Fibroblast of the aortic adventitia (primary cell): ENCODE measurements around the gene GZF1. TPM values are rescaled to one million over a fixed set of nuclear protein-coding genes. Genes with fewer than 3 reads are reported as not detected.
A peak's percentile ranks its signal among the peaks of the same experiment; 100 is the strongest.

Experiments used
- DNase-seq: peaks from one replicate; pipeline ENCODE4 v3.0.0-alpha.2; 2010; ENCODE audit warnings: low read depth
- H3K4me3 ChIP-seq: 2 replicates; pipeline ENCODE4 v1.5.1; 2011; ENCODE audit warnings: low read depth, mild to moderate bottlenecking, control low read depth, low read length, moderate library complexity
- CTCF ChIP-seq: IDR thresholded peaks from 2 replicates; pipeline ENCODE4 v1.5.1; 2011; ENCODE audit warnings: mild to moderate bottlenecking, low read length, control low read depth, inconsistent platforms; ENCODE audit not compliant: insufficient read depth
- total RNA-seq: library from RNA; depleted of rRNA; stranded (reverse); fragments of >200 nt; gene quantifications from 2 replicates; pipeline ENCODE4 v1.2.3, GENCODE V29; 2012; ENCODE audit warnings: low replicate concordance

Gene GZF1
- total RNA-seq, 1 donor = 11.7 TPM

DNA sequence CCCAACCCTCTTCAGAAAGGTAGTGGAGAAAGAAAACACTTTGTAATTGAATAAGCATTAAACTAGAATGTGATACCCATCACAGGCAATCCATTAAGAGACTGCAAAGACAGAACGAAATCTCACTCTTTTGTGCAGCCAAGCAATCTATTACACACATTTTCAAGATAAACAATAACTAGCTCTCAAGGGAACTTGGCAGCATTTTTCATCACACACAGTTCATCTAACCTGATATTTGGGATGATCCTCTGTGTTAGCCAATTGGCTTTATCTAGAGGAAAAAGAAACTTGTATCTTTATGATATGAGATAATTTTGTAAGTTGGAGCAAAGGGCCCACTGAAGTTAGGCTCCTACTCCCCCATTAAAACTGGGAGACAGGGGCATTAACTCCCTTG lies 1.5 kb upstream of the GZF1 start:
- peak; percentile 10 for DNase-seq
- no peak overlapping the region for H3K4me3 ChIP-seq
- no peak for TF ChIP-seq CTCF

- no peak for TF ChIP-seq CTCF
- peak; percentile 49 for DNase-seq
- peak overlapping the region; percentile 81 for H3K4me3 ChIP-seq
Observed at GRCh38 chr20:23361119-23361475, 885 bp upstream of the GZF1 start.

GRCh38 chr20:23362392-23363256 lies 642 bp downstream of the GZF1 start:
- H3K4me3 ChIP-seq = peak overlapping the region; percentile 84
- no peak for TF ChIP-seq CTCF
- peak; percentile 13 for DNase-seq

DNA sequence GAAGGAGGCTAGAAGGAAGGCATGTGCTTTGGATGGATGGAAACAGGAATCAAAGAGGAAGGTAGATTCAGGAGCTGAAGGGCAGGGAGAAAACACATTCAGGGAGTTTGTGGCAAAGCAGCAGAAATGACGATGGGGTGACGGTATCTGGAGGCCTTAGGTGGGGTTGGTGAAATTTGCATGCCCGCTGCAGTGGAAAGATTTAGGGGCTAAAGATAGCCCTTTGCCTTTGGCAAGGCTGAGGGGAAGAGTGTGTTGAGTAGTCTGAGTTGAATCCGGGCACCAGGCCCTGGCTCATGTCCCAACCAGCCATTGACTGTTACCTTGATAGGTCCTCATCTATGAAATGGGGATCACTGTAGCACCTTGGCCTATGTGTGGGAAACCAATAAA lies 1.3 kb downstream of the GZF1 start:
- no peak for TF ChIP-seq CTCF
- DNase-seq = peak; percentile 16
- H3K4me3 ChIP-seq = peak overlapping the region; percentile 84

- no peak for TF ChIP-seq CTCF
- no peak overlapping the region for H3K4me3 ChIP-seq
- DNase-seq = no peak
Observed at GRCh38 chr20:23365390-23366165, 3.6 kb downstream of the GZF1 start.

- H3K4me3 ChIP-seq = no peak overlapping the region
- no peak for DNase-seq
- TF ChIP-seq CTCF = no peak
Observed at GRCh38 chr20:23366384-23366783, 4.4 kb downstream of the GZF1 start.
